Liver (tissue), 9 donors: Measurements from ENCODE around the gene EGFR. TPM values are rescaled to one million over a fixed set of nuclear protein-coding genes. Genes with fewer than 3 reads are reported as not detected.

Experiments used
- DNase-seq: peaks from one replicate; pipeline ENCODE4 v3.0.0-alpha.2; 2017; ENCODE audit warnings: low spot score
- H3K27ac ChIP-seq, 2 donors: one replicate each; pipeline ENCODE4 v1.7.0; 2013; ENCODE audit warnings: inconsistent platforms in 2 of 2, low read length in 2 of 2, control low read depth in 1 of 2, low read depth in 1 of 2, mild to moderate bottlenecking in 1 of 2
- H3K27me3 ChIP-seq, 4 donors: one replicate each; pipeline versions ENCODE4 v1.6.1 to v1.7.0; 2013; ENCODE audit warnings: low read length in 3 of 4, inconsistent platforms in 1 of 4, mild to moderate bottlenecking in 1 of 4, moderate library complexity in 1 of 4; ENCODE audit not compliant: control insufficient read depth in 4 of 4, insufficient read depth in 4 of 4
- H3K36me3 ChIP-seq, 4 donors: one replicate each; pipeline versions ENCODE4 v1.6.1 to v1.7.0; 2013; ENCODE audit warnings: low read length in 3 of 4, mild to moderate bottlenecking in 3 of 4, low read depth in 1 of 4, moderate library complexity in 1 of 4; ENCODE audit not compliant: control insufficient read depth in 4 of 4, insufficient read depth in 3 of 4
- H3K4me1 ChIP-seq, 4 donors: one replicate each; pipeline versions ENCODE4 v1.6.1 to v1.7.0; 2013; ENCODE audit warnings: low read length in 3 of 4, mild to moderate bottlenecking in 3 of 4, moderate library complexity in 1 of 4; ENCODE audit not compliant: control insufficient read depth in 4 of 4, insufficient read depth in 4 of 4
- H3K4me3 ChIP-seq, 3 donors: one replicate each; pipeline versions ENCODE4 v1.6.1 to v1.7.0; 2013; ENCODE audit warnings: low read length in 3 of 3, control low read depth in 1 of 3, low read depth in 1 of 3, mild to moderate bottlenecking in 1 of 3
- H3K9ac ChIP-seq, 2 donors: one replicate each; pipeline ENCODE4 v1.7.0; 2013; ENCODE audit warnings: low read length in 2 of 2, mild to moderate bottlenecking in 2 of 2, moderate library complexity in 2 of 2, control low read depth in 1 of 2, low read depth in 1 of 2
- H3K9me3 ChIP-seq, 4 donors: one replicate each; pipeline versions ENCODE4 v1.6.1 to v1.7.0; 2013; ENCODE audit warnings: low read length in 3 of 4; ENCODE audit not compliant: control insufficient read depth in 4 of 4
- ATF3 ChIP-seq: IDR thresholded peaks from 2 replicates; pipeline ENCODE4 v1.6.1; 2016; ENCODE audit warnings: antibody characterized with exemption
- CTCF ChIP-seq: fragments of 150-350 bp; IDR thresholded peaks from 2 replicates; pipeline ENCODE4 v1.5.1; 2017; ENCODE audit warnings: improper control_type of control experiment, low read depth, low read length; ENCODE audit not compliant: missing input control
- EGR1 ChIP-seq, 2 donors: IDR thresholded peaks; 2 replicates each; pipeline ENCODE4 v1.6.1; 2016 to 2018; ENCODE audit warnings: antibody characterized with exemption in 2 of 2, low read depth in 2 of 2
- FOXA1 ChIP-seq: IDR thresholded peaks from 2 replicates; pipeline ENCODE4 v1.6.1; 2016; ENCODE audit warnings: antibody characterized with exemption
- FOXA2 ChIP-seq: IDR thresholded peaks from 2 replicates; pipeline ENCODE4 v1.6.1; 2016; ENCODE audit warnings: antibody characterized with exemption
- GABPA ChIP-seq, 2 donors: IDR thresholded peaks in 1 of 2; conservative IDR thresholded peaks in 1 of 2; 2 replicates each; pipeline ENCODE4 v1.6.1; 2016; ENCODE audit warnings: antibody characterized with exemption in 2 of 2, mild to moderate bottlenecking in 1 of 2, moderate library complexity in 1 of 2
- HNF4A ChIP-seq, 2 donors: conservative IDR thresholded peaks; 2 replicates each; pipeline ENCODE4 v1.6.1; 2016; ENCODE audit warnings: antibody characterized with exemption in 2 of 2, mild to moderate bottlenecking in 2 of 2
- HNF4G ChIP-seq: IDR thresholded peaks from 2 replicates; pipeline ENCODE4 v1.6.1; 2016; ENCODE audit warnings: antibody characterized with exemption
- JUND ChIP-seq, 2 donors: IDR thresholded peaks; 2 replicates each; pipeline ENCODE4 v1.6.1; 2016; ENCODE audit warnings: antibody characterized with exemption in 2 of 2
- MAX ChIP-seq: IDR thresholded peaks from 2 replicates; pipeline ENCODE4 v1.6.1; 2016; ENCODE audit warnings: antibody characterized with exemption
- NR2F2 ChIP-seq: IDR thresholded peaks from 2 replicates; pipeline ENCODE4 v1.6.1; 2016; ENCODE audit warnings: antibody characterized with exemption
- RAD21 ChIP-seq, 2 donors: IDR thresholded peaks; 2 replicates each; pipeline ENCODE4 v1.6.1; 2016; ENCODE audit warnings: antibody characterized with exemption in 2 of 2, mild to moderate bottlenecking in 2 of 2
- REST ChIP-seq: IDR thresholded peaks from 2 replicates; pipeline ENCODE4 v1.6.1; 2016; ENCODE audit warnings: antibody characterized with exemption, mild to moderate bottlenecking
- RXRA ChIP-seq, 2 donors: IDR thresholded peaks; 2 replicates each; pipeline ENCODE4 v1.6.1; 2017 to 2018; ENCODE audit warnings: antibody characterized with exemption in 2 of 2, mild to moderate bottlenecking in 1 of 2
- SP1 ChIP-seq: IDR thresholded peaks from 2 replicates; pipeline ENCODE4 v1.6.1; 2018; ENCODE audit warnings: antibody characterized with exemption, mild to moderate bottlenecking
- TAF1 ChIP-seq: conservative IDR thresholded peaks from 2 replicates; pipeline ENCODE4 v1.6.1; 2016; ENCODE audit warnings: antibody characterized with exemption, mild to moderate bottlenecking
- YY1 ChIP-seq: IDR thresholded peaks from 2 replicates; pipeline ENCODE4 v1.6.1; 2016; ENCODE audit warnings: antibody characterized with exemption, mild to moderate bottlenecking
- ZBTB33 ChIP-seq: IDR thresholded peaks from 2 replicates; pipeline ENCODE4 v1.6.1; 2016; ENCODE audit warnings: antibody characterized with exemption
- WGBS: extraction: QIAGEN DNeasy Blood & Tissue Kit; methylation state at CpG from one replicate; pipeline ENCODE4 v1.1.7; 2013; 5-methylcytosine and 5-hydroxymethylcytosine counted together
- polyA plus RNA-seq, 2 donors: library from polyadenylated mRNA; stranded (reverse) in 1 of 2; unstranded in 1 of 2; fragments of 200-250 nt in 1 of 2; fragments of >200 nt in 1 of 2; fragmentation: Nextera tagmentation in 1 of 2; extraction: Ambion mirVana in 1 of 2; gene quantifications; one replicate each; pipeline versions ENCODE4 v1.2.1 to v1.2.3, GENCODE V29; 2013 to 2015
- total RNA-seq, 2 donors: library from RNA; depleted of rRNA; stranded (reverse); fragments of >200 nt; gene quantifications; one replicate each; pipeline ENCODE4 v1.2.3, GENCODE V29; 2014
- donor health status: healthy.
- donor health status: healthy.
- donor health status: healthy.
- donor health status: healthy.
- donor health status: healthy.

Gene EGFR
- total and polyA plus RNA-seq, 4 donors = 22.6 to 37.0 (median 27.7) TPM

GRCh38 chr7:55120074-55120473 is 101.3 kb downstream of the EGFR start (continued):
- no peak for TF ChIP-seq NR2F2
- TF ChIP-seq MAX = no peak

GRCh38 chr7:55120501-55121198 is 101.8 kb downstream of the EGFR start:
- peak; percentile 63 for TF ChIP-seq RAD21 (IDR thresholded peaks at IDR 0.05)
- no peak for TF ChIP-seq CTCF
- peak; percentile 54 for TF ChIP-seq REST
- TF ChIP-seq YY1 = peak; percentile 74
- no peak for TF ChIP-seq TAF1
- peak; percentile 75 to 85 for TF ChIP-seq JUND (IDR thresholded peaks at IDR 0.05)
- peak; percentile 25 for TF ChIP-seq ATF3
- TF ChIP-seq ZBTB33 = peak; percentile 72
- peak in 1 of 2 donors; percentile 41 for TF ChIP-seq GABPA (IDR thresholded peaks at IDR 0.05 in 1 of 2, conservative IDR thresholded peaks at IDR 0.05 in 1 of 2)
- no peak for TF ChIP-seq HNF4G
- TF ChIP-seq SP1 = peak; percentile 68
- TF ChIP-seq NR2F2 = peak; percentile 69
- peak; percentile 78 to 90 for TF ChIP-seq RXRA (IDR thresholded peaks at IDR 0.05)
- TF ChIP-seq EGR1 (IDR thresholded peaks at IDR 0.05; ENCODE audit: low read depth in 2 of 2) = peak in 1 of 2 donors; percentile 68
- peak; percentile 84 for TF ChIP-seq MAX
- TF ChIP-seq FOXA2 = peak; percentile 53
- TF ChIP-seq HNF4A (conservative IDR thresholded peaks at IDR 0.05) = peak; percentile 76 to 87
- TF ChIP-seq FOXA1 = peak; percentile 38
- H3K4me3 ChIP-seq = no peak overlapping the region
- DNase-seq = no peak
- no peak overlapping the region for H3K9ac ChIP-seq
- H3K27ac ChIP-seq = peak overlapping the region; percentile 86 to 96
- H3K36me3 ChIP-seq = peaks cover 0 to under 1% (median 0%) of the 10 kb centered on the region in 4 donors
- no peaks in the 10 kb centered on the region for H3K9me3 ChIP-seq
- no peaks in the 10 kb centered on the region for H3K27me3 ChIP-seq
- 57% methylated on average over 7 of the region's 7 CpGs for WGBS
- peaks cover 0 to 22% (median 2%) of the 10 kb centered on the region in 4 donors for H3K4me1 ChIP-seq
